Trophoblast cell (in vitro differentiated cells and primary cell): ENCODE measurements around the gene GP5.

Experiments used
- DNase-seq, 2 donors: peaks; one replicate each; pipeline ENCODE4 v3.0.0-alpha.2; 2016
- H2AFZ ChIP-seq: 2 replicates; pipeline ENCODE4 v1.6.1; 2013; ENCODE audit warnings: low read length, moderate library complexity, mild to moderate bottlenecking; ENCODE audit not compliant: insufficient read depth, poor library complexity
- H2AK5ac ChIP-seq: 2 replicates; pipeline ENCODE4 v1.6.1; 2013; ENCODE audit warnings: mild to moderate bottlenecking, low read length
- H2BK120ac ChIP-seq: 2 replicates; pipeline ENCODE4 v1.6.1; 2013; ENCODE audit warnings: low read length, mild to moderate bottlenecking, moderate library complexity; ENCODE audit not compliant: insufficient read depth, poor library complexity
- H2BK12ac ChIP-seq: 2 replicates; pipeline ENCODE4 v1.6.1; 2013; ENCODE audit warnings: mild to moderate bottlenecking, low read length, moderate library complexity
- H2BK5ac ChIP-seq: 2 replicates; pipeline ENCODE4 v1.6.1; 2013; ENCODE audit warnings: low read length, low read depth, moderate library complexity, mild to moderate bottlenecking; ENCODE audit not compliant: poor library complexity
- H3K14ac ChIP-seq: 2 replicates; pipeline ENCODE4 v1.6.1; 2013; ENCODE audit warnings: mild to moderate bottlenecking, low read length
- H3K18ac ChIP-seq: 2 replicates; pipeline ENCODE4 v1.6.1; 2013; ENCODE audit warnings: mild to moderate bottlenecking, low read length
- H3K23ac ChIP-seq: 2 replicates; pipeline ENCODE4 v1.6.1; 2013; ENCODE audit warnings: low read length
- H3K27ac ChIP-seq: 2 replicates; pipeline ENCODE4 v1.5.1; 2013; ENCODE audit warnings: low read depth, mild to moderate bottlenecking, inconsistent platforms, low read length, moderate library complexity
- H3K27me3 ChIP-seq: 2 replicates; pipeline ENCODE4 v1.6.1; 2013; ENCODE audit warnings: inconsistent platforms, mild to moderate bottlenecking, low read length, moderate library complexity; ENCODE audit not compliant: insufficient read depth
- H3K36me3 ChIP-seq, 2 experiments: 1 replicate in 1 of 2; 2 replicates in 1 of 2; pipeline ENCODE4 v1.6.1; 2013; ENCODE audit warnings: low read length in 2 of 2, mild to moderate bottlenecking in 2 of 2, moderate library complexity in 1 of 2; ENCODE audit not compliant: insufficient read depth in 2 of 2, control insufficient read depth in 1 of 2
- H3K4ac ChIP-seq: 2 replicates; pipeline ENCODE4 v1.6.1; 2013; ENCODE audit warnings: low read depth, mild to moderate bottlenecking, low read length, moderate library complexity
- H3K4me1 ChIP-seq, 2 experiments: 1 replicate in 1 of 2; 2 replicates in 1 of 2; pipeline ENCODE4 v1.6.1; 2013; ENCODE audit warnings: low read length in 2 of 2, mild to moderate bottlenecking in 2 of 2, moderate library complexity in 1 of 2; ENCODE audit not compliant: insufficient read depth in 2 of 2, control insufficient read depth in 1 of 2
- H3K4me2 ChIP-seq: 2 replicates; pipeline ENCODE4 v1.6.1; 2013; ENCODE audit warnings: inconsistent platforms, mild to moderate bottlenecking, low read length, moderate library complexity
- H3K4me3 ChIP-seq: 2 replicates; pipeline ENCODE4 v1.5.1; 2013; ENCODE audit warnings: mild to moderate bottlenecking, low read depth, low read length, inconsistent platforms
- H3K79me1 ChIP-seq: one replicate; pipeline ENCODE4 v1.6.1; 2013; ENCODE audit warnings: low read length
- H3K79me2 ChIP-seq: 2 replicates; pipeline ENCODE4 v1.6.1; 2013; ENCODE audit warnings: low read length, mild to moderate bottlenecking; ENCODE audit not compliant: control insufficient read depth, insufficient read depth, poor library complexity
- H3K9ac ChIP-seq: 2 replicates; pipeline ENCODE4 v1.6.1; 2013; ENCODE audit warnings: mild to moderate bottlenecking, low read length
- H3K9me3 ChIP-seq: 2 replicates; pipeline ENCODE4 v1.6.1; 2013; ENCODE audit warnings: low read depth, mild to moderate bottlenecking, control low read depth, inconsistent platforms, low read length; ENCODE audit not compliant: insufficient read depth
- H4K12ac ChIP-seq: 2 replicates; pipeline ENCODE4 v1.6.1; 2013; ENCODE audit warnings: low read depth, mild to moderate bottlenecking, low read length, moderate library complexity
- H4K8ac ChIP-seq: 2 replicates; pipeline ENCODE4 v1.6.1; 2013; ENCODE audit warnings: low read depth, mild to moderate bottlenecking, low read length, moderate library complexity
- H4K91ac ChIP-seq: one replicate; pipeline ENCODE4 v1.6.1; 2013; ENCODE audit warnings: low read depth, mild to moderate bottlenecking, low read length, moderate library complexity
- WGBS: extraction: QIAGEN DNeasy Blood & Tissue Kit; methylation state at CpG from one replicate; pipeline ENCODE4 v1.1.7; 2013; ENCODE audit warnings: missing lambda C conversion rate; ENCODE audit not compliant: insufficient read length, insufficient coverage; ENCODE audit errors: extremely low coverage; 5-methylcytosine and 5-hydroxymethylcytosine counted together

The GP5 gene

DNA sequence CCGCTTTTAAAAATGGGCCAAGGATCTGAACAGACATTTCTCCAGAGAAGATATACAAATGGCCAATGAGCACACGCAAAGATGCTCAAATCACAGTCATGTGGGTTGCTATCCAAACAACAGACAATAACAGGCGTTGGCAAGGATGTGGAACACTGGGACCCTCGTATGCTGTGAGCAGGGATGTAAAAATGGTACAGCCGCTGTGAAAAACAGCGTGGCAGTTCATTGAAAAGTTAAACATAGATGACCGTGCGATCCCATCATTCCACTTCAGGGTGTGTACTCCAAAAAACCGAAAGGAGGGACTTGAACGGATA, 22.9 kb downstream of the GP5 start:
- Histone ChIP-seq H3K27me3 (no peaks in the 10 kb centered on the region), H3K14ac (no peak overlapping the region), H2AK5ac (no peak overlapping the region), H3K18ac (no peak overlapping the region), H3K23ac (no peak overlapping the region), H3K36me3 (no peaks in the 10 kb centered on the region), H4K91ac (no peak overlapping the region), H2AFZ (no peak overlapping the region), H3K4me3 (no peak overlapping the region), H3K79me2 (no peaks in the 10 kb centered on the region), H3K9ac (no peak overlapping the region), H3K4ac (no peak overlapping the region), H2BK120ac (peak overlapping the region; percentile 29), H3K79me1 (no peaks in the 10 kb centered on the region), H4K8ac (no peak overlapping the region), H3K9me3 (no peaks in the 10 kb centered on the region), H3K4me1 (peaks cover 0 to 2% of the 10 kb centered on the region in 2 experiments), H2BK12ac (no peak overlapping the region), H3K4me2 (no peak overlapping the region), H2BK5ac (no peak overlapping the region), H3K27ac (no peak overlapping the region), H4K12ac (no peak overlapping the region)
- DNase-seq = no peak
- no CpG with 5 or more reads among the region's 10 CpGs for WGBS

DNA sequence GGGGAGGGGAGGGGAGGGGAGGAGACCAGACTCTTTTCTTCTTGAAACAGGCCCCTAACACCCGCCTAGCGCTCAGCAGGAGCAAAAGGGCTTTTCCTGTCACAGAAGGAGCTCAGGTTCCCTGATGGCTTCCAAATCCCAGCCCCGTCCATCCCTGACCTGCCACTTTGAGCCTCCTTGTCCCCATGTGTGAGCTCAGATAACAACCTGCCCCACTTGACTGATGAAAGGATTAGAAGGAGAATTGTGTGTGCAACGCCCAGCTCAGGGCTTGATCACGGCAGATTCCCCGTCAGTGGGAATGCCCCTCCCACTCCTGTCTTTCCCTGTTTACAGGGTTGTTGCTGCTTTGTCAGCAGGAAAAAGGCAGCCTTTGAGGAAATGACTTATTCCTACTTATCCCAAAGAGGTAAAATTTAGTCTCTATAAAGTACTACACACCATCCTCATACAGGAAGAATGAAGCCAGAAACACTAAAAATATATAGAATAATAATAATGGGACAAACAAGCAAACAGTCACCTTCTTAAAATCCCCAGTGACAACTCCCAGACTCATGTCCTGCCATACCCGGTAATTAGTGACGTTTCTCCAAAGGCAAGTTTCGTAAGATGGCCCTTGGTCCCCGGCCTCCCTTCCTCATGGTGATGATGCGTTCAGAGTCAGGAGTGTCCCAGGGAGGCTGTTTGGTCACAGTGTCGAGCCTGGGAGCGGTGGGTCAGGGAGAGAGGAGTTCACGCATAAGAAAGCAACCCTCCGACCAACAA, 23.4 kb downstream of the GP5 start:
- H3K27me3 ChIP-seq = no peaks in the 10 kb centered on the region
- no peak overlapping the region for H3K18ac ChIP-seq
- H3K79me2 ChIP-seq = no peaks in the 10 kb centered on the region
- no peak overlapping the region for H3K4me2 ChIP-seq
- H3K4ac ChIP-seq = no peak overlapping the region
- H2BK12ac ChIP-seq = no peak overlapping the region
- H4K8ac ChIP-seq = peak overlapping the region; percentile 35
- H3K9ac ChIP-seq = no peak overlapping the region
- no peak for DNase-seq
- H4K91ac ChIP-seq = no peak overlapping the region
- no peak overlapping the region for H2BK5ac ChIP-seq
- H3K4me3 ChIP-seq = no peak overlapping the region
- no peak overlapping the region for H3K23ac ChIP-seq
- H3K4me1 ChIP-seq = peaks cover 0 to 2% of the 10 kb centered on the region in 2 experiments
- H2AK5ac ChIP-seq = no peak overlapping the region
- H2AFZ ChIP-seq = peak overlapping the region; percentile 52
- H3K9me3 ChIP-seq = no peaks in the 10 kb centered on the region
- H3K14ac ChIP-seq = no peak overlapping the region
- no peak overlapping the region for H4K12ac ChIP-seq
- H3K36me3 ChIP-seq = no peaks in the 10 kb centered on the region
- H3K27ac ChIP-seq = no peak overlapping the region
- no peaks in the 10 kb centered on the region for H3K79me1 ChIP-seq
- no CpG with 5 or more reads among the region's 15 CpGs for WGBS
- peak overlapping the region; percentile 29 for H2BK120ac ChIP-seq

GRCh38 chr3:194374935-194375334, 24.1 kb downstream of the GP5 start:
- H3K9me3 ChIP-seq = no peaks in the 10 kb centered on the region
- no peak overlapping the region for H3K4me3 ChIP-seq

GRCh38 chr3:194373899-194374298, 25.2 kb downstream of the GP5 start:
- Histone ChIP-seq H3K23ac (no peak overlapping the region), H3K9ac (no peak overlapping the region), H3K27me3 (no peaks in the 10 kb centered on the region), H4K91ac (no peak overlapping the region), H4K12ac (no peak overlapping the region), H3K4me3 (no peak overlapping the region), H2BK12ac (no peak overlapping the region), H3K36me3 (no peaks in the 10 kb centered on the region), H2BK5ac (no peak overlapping the region), H3K4me2 (no peak overlapping the region), H3K14ac (no peak overlapping the region), H4K8ac (no peak overlapping the region), H3K4me1 (peaks cover 0 to 2% of the 10 kb centered on the region in 2 experiments), H2AK5ac (no peak overlapping the region), H2AFZ (no peak overlapping the region), H3K79me2 (no peaks in the 10 kb centered on the region), H3K18ac (no peak overlapping the region), H2BK120ac (no peak overlapping the region), H3K4ac (no peak overlapping the region), H3K9me3 (no peaks in the 10 kb centered on the region), H3K79me1 (no peaks in the 10 kb centered on the region), H3K27ac (no peak overlapping the region)
- WGBS = no CpG with 5 or more reads among the region's 8 CpGs
- DNase-seq = no peak

More at GRCh38 chr3:194374935-194375334, 24.1 kb downstream of the GP5 start:
- no peak overlapping the region for H2AK5ac ChIP-seq
- no peak overlapping the region for H3K4me2 ChIP-seq
- H3K79me1 ChIP-seq = no peaks in the 10 kb centered on the region
- H3K4ac ChIP-seq = no peak overlapping the region
- no peak overlapping the region for H2BK120ac ChIP-seq
- no peak overlapping the region for H2AFZ ChIP-seq
- H3K23ac ChIP-seq = no peak overlapping the region
- no peak overlapping the region for H2BK12ac ChIP-seq
- no peak for DNase-seq
- H4K12ac ChIP-seq = no peak overlapping the region
- H4K91ac ChIP-seq = no peak overlapping the region
- no peak overlapping the region for H3K9ac ChIP-seq
- no CpG with 5 or more reads among the region's 10 CpGs for WGBS
- no peak overlapping the region for H4K8ac ChIP-seq
- H3K27me3 ChIP-seq = no peaks in the 10 kb centered on the region
- H3K4me1 ChIP-seq = peaks cover 0 to 2% of the 10 kb centered on the region in 2 experiments
- H3K27ac ChIP-seq = no peak overlapping the region
- H3K79me2 ChIP-seq = no peaks in the 10 kb centered on the region
- no peaks in the 10 kb centered on the region for H3K36me3 ChIP-seq
- no peak overlapping the region for H2BK5ac ChIP-seq
- H3K14ac ChIP-seq = peak overlapping the region; percentile 11
- H3K18ac ChIP-seq = peak overlapping the region; percentile 14
